Measurements from ENCODE around the gene LMF1. TPM values are rescaled to one million over a fixed set of nuclear protein-coding genes. Genes with fewer than 3 reads are reported as not detected.

Gene LMF1
- total and polyA plus RNA-seq, 2 donors from 2014 or later, result 15.4 to 28.6 TPM

DNA sequence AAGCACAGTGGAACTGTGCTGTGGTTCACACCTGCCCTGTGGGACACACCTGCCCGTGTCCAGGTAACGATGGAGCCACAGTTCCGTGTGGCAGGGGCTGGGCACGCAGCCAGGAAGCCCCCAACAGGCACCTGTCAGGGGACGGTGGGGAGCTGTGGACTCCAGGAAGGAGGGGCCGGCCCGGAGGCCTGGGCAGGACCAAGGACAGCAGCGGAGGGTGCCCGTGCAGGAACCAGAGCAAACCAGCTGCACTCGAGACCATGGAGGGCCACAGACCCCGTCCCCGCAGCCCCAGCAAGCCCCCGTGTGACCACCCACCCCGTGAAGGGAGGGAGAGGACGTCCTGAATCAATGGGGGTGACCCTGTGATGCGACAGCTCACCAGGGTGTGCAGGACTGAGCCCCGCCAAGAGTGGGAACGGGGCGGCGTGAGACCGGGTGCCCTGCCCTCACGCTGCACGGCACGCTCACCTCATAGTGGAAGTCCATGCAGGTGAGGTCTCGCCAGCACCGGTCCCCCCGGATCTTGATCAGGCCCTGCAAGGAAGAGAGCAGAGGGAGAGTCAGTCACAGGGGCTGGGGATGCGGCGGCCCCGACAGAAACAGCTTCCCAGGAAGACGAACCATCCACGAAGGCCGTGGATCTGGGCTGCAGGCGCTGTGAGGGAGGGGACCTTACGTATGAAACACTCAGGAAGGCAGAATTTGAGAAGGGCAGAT lies 78.1 kb downstream of the LMF1 start:
- Histone ChIP-seq H3K36me3 (ENCODE audit: control insufficient read depth in 2 of 3, insufficient read depth in 3 of 3, low read length in 3 of 3) (no peaks in the 10 kb centered on the region), H3K27ac (ENCODE audit: low read depth in 2 of 2, low read length in 2 of 2) (no peak overlapping the region), H3K4me3 (ENCODE audit: low read length in 3 of 3) (no peak overlapping the region), H3K4me1 (ENCODE audit: control insufficient read depth in 2 of 3, insufficient read depth in 2 of 3, low read depth in 1 of 3, low read length in 3 of 3) (no peaks in the 10 kb centered on the region), H3K27me3 (ENCODE audit: control insufficient read depth, insufficient read depth, low read length) (no peaks in the 10 kb centered on the region), H3K9me3 (ENCODE audit: control insufficient read depth in 2 of 3, insufficient read depth in 1 of 3, low read length in 3 of 3) (no peaks in the 10 kb centered on the region), H3K9ac (ENCODE audit: low read length in 3 of 3) (no peak overlapping the region)
- no peak for FAIRE-seq
- intact Hi-C loops (cut with DNase I), result no loop called here
- TF ChIP-seq, protein P1, sequence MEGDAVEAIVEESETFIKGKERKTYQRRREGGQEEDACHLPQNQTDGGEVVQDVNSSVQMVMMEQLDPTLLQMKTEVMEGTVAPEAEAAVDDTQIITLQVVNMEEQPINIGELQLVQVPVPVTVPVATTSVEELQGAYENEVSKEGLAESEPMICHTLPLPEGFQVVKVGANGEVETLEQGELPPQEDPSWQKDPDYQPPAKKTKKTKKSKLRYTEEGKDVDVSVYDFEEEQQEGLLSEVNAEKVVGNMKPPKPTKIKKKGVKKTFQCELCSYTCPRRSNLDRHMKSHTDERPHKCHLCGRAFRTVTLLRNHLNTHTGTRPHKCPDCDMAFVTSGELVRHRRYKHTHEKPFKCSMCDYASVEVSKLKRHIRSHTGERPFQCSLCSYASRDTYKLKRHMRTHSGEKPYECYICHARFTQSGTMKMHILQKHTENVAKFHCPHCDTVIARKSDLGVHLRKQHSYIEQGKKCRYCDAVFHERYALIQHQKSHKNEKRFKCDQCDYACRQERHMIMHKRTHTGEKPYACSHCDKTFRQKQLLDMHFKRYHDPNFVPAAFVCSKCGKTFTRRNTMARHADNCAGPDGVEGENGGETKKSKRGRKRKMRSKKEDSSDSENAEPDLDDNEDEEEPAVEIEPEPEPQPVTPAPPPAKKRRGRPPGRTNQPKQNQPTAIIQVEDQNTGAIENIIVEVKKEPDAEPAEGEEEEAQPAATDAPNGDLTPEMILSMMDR (IDR thresholded peaks at IDR 0.05; ENCODE audit: borderline replicate concordance, extremely low read depth, insufficient read depth), result no peak
- DNase-seq, result peak in 1 of 5 donors; percentile 46

GRCh38 chr16:892006-892405 lies 78.8 kb downstream of the LMF1 start:
- H3K4me1 ChIP-seq (ENCODE audit: control insufficient read depth in 2 of 3, insufficient read depth in 2 of 3, low read depth in 1 of 3, low read length in 3 of 3), result no peaks in the 10 kb centered on the region
- DNase-seq, result no peak
- no peaks in the 10 kb centered on the region for H3K27me3 ChIP-seq (ENCODE audit: control insufficient read depth, insufficient read depth, low read length)
- intact Hi-C loops (cut with DNase I), result no loop called here
- no peak for FAIRE-seq
- TF ChIP-seq, protein P1 (IDR thresholded peaks at IDR 0.05; ENCODE audit: borderline replicate concordance, extremely low read depth, insufficient read depth), result no peak
- no peaks in the 10 kb centered on the region for H3K9me3 ChIP-seq (ENCODE audit: control insufficient read depth in 2 of 3, insufficient read depth in 1 of 3, low read length in 3 of 3)
- no peak overlapping the region for H3K9ac ChIP-seq (ENCODE audit: low read length in 3 of 3)
- H3K27ac ChIP-seq (ENCODE audit: low read depth in 2 of 2, low read length in 2 of 2), result no peak overlapping the region
- no peak overlapping the region for H3K4me3 ChIP-seq (ENCODE audit: low read length in 3 of 3)
- no peaks in the 10 kb centered on the region for H3K36me3 ChIP-seq (ENCODE audit: control insufficient read depth in 2 of 3, insufficient read depth in 3 of 3, low read length in 3 of 3)

GRCh38 chr16:891353-891740 lies 79.4 kb downstream of the LMF1 start:
- Histone ChIP-seq H3K36me3 (ENCODE audit: control insufficient read depth in 2 of 3, insufficient read depth in 3 of 3, low read length in 3 of 3) (no peaks in the 10 kb centered on the region), H3K4me1 (ENCODE audit: control insufficient read depth in 2 of 3, insufficient read depth in 2 of 3, low read depth in 1 of 3, low read length in 3 of 3) (no peaks in the 10 kb centered on the region), H3K9ac (ENCODE audit: low read length in 3 of 3) (no peak overlapping the region), H3K9me3 (ENCODE audit: control insufficient read depth in 2 of 3, insufficient read depth in 1 of 3, low read length in 3 of 3) (no peaks in the 10 kb centered on the region), H3K27me3 (ENCODE audit: control insufficient read depth, insufficient read depth, low read length) (no peaks in the 10 kb centered on the region), H3K27ac (ENCODE audit: low read depth in 2 of 2, low read length in 2 of 2) (no peak overlapping the region), H3K4me3 (ENCODE audit: low read length in 3 of 3) (no peak overlapping the region)
- TF ChIP-seq, protein P1 (IDR thresholded peaks at IDR 0.05; ENCODE audit: borderline replicate concordance, extremely low read depth, insufficient read depth), result no peak
- intact Hi-C loops (cut with DNase I), result no loop called here
- no peak for FAIRE-seq
- no peak for DNase-seq

All from kidney (tissue), 14 donors.